ENCODE measurements around the gene OR1E2.
"Not testable (repeated sequence)": the region's sequence is repeated elsewhere in the genome, so short reads cannot be mapped to it uniquely, and the experiment has no call there.

The OR1E2 gene

DNA sequence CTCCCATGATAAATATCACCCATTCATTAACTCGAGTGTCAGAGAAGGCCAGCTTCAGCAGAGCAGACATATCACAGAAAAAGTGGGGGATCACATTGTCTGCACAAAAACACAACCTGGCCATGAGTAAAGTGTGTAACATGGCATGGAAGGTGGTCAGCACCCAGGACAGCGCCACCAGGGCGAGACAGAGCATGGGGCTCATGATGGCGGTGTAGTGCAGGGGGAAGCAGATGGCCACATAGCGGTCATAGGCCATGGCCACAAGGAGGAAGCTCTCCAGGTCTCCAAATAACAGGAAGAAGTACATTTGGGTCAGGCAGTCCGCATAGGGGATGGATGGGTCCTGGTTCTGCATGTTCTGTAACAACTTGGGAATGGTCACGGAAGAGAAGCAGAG is 35.8 kb downstream of the OR1E2 start:
- not testable (repeated sequence) for DNase-seq

DNA sequence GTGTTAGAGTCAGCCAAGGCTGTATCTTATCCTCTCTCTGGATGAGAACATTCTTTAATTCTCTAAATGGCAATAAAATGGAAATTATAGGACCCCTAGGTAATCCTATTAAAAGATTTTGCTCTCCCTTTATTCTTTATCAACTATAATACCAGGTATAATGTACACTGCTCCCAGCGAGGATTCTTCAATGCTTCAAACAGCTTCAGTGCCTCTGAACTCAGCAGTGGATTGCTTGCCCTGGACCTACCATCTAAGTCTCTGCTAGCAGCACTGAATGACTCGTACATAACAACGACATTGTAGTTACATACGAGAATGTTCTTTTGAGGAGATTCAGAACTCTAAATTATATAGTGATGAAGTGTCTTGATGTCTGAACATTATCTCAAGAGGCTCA is 43.9 kb downstream of the OR1E2 start:
- no peak for DNase-seq

GRCh38 chr17:3385869-3386816 is 47.5 kb downstream of the OR1E2 start, which contains the start of gene OR3A2:
Gene OR3A2 (minus strand): TSS chr17:3386308.
- no peak for DNase-seq

Measured in NCI-H774 (cell line).